GM21825 (cell line): ENCODE results near the gene ODAD2.

Experiments
- ATAC-seq: cut with Tn5 transposase; IDR thresholded peaks from one replicate; pipeline ENCODE4 v1.9.1; 2021; ENCODE audit warnings: mild to moderate bottlenecking, moderate library complexity; ENCODE audit not compliant: unreplicated experiment

The ODAD2 gene

DNA sequence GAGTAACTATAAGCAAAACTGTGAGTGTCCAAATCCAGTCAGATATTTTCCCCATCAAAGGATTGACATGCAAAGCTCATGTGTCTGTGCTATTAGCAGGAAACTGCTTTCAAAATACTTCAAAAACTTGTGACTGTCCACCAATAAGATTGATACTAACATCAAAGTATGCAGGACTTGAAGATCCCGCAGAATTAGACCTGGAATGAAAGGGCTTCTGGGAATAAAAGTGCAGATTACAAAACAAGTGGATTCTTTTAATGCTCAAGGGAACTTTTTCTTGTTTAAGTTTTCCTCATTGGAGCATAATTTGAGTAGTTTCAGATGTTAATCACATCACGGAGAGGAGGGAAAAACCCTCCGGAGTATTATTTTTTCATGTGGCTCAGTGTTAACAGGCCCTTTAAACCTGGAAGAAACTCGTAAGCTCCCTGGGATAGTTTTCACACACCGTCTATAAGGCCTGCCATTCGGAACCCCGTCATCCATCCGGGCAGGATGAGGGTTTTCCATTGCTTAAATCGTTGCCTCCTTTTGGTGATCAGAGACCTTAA, 219.3 kb downstream of the ODAD2 start:
- ATAC-seq = no peak

DNA sequence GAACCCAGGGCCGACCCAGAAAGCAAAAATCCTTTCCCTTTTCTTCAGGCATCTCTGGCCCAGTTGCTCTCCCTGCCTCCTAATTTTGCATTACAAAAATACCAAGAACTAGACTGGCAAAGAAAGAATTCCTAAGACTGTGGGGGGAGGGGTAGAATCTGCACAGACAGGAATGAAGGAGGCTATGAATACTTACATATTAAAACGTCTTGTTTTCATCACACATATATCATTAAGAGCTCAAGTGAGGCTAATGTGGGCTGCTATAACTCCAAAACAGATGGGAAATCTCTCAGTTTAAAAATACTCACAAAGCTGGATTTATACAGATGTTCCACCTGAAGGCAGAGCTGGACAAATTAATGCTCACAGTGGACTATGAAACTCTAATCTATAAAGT, 224.0 kb downstream of the ODAD2 start:
- no peak for ATAC-seq

DNA sequence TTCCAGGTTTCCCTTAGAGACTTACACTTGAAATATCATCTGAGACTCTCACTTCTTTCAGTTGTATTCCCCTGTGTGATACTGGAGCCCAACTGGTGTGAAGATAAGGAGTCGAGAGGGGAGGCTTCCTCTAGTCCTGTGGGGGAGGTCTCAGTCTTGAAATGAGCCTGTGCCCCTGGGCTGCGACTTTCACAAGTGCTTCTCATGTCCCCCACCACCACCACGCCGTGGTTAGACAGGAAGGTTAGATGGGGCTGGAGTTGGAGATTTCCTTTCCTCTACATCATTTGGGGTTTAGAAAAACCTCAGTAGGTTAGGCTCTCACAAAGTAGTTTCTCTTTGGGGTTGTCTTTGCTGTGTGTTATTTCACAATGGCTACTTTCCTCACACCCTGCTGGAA, 227.6 kb downstream of the ODAD2 start:
- ATAC-seq = no peak

DNA sequence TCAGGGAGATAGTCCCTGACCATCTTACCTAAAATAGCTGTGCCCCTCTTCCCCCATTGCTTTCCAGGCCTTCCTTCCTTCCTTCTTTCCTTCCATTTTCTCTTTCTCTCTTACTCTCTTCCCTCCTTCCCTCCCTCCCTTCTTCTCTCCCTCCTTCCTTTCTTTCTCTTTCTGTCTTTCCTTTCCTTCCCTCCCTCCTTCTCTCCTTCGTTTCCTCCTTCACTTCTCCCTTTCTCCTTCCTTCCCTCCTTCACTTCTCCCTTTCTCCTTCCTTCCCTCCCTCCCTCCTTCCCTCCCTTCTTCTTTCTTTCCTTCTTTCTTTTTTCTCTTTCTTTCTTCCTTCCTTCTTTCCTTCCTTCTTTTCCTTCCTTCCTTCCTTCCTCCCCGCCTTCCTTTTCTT, 228.7 kb downstream of the ODAD2 start:
- ATAC-seq = no peak
